Upper lobe of left lung (tissue), 6 donors: ENCODE results near the gene MICA. TPM values are rescaled to one million over a fixed set of nuclear protein-coding genes. Genes with fewer than 3 reads are reported as not detected.
"Not testable (repeated sequence)": the region's sequence is repeated elsewhere in the genome, so short reads cannot be mapped to it uniquely, and the experiment has no call there.

Source experiments
- ATAC-seq, 2 donors: fragments of 200-7000 bp; cut with Tn5 transposase; one replicate each; pipeline ENCODE4 v1.9.1; 2022; ENCODE audit warnings: mild to moderate bottlenecking in 2 of 2, moderate library complexity in 2 of 2; ENCODE audit not compliant: low FRiP score in 2 of 2
- DNase-seq, 2 donors: peaks; one replicate each; pipeline ENCODE4 v3.0.0-alpha.2; 2019 to 2020
- H3K27ac ChIP-seq, 4 donors: fragments of 200-600 bp; sonication (generic); one replicate each; pipeline ENCODE4 v1.5.1; 2016 to 2019
- H3K27me3 ChIP-seq, 4 donors: fragments of 200-600 bp; sonication (generic); one replicate each; pipeline ENCODE4 v1.5.1; 2017 to 2019
- H3K36me3 ChIP-seq, 4 donors: fragments of 200-600 bp; sonication (generic); one replicate each; pipeline ENCODE4 v1.5.1; 2016 to 2019
- H3K4me1 ChIP-seq, 4 donors: fragments of 200-600 bp; sonication (generic); one replicate each; pipeline ENCODE4 v1.5.1; 2018 to 2019
- H3K4me3 ChIP-seq, 4 donors: fragments of 200-600 bp; sonication (generic); one replicate each; pipeline ENCODE4 v1.5.1; 2017 to 2019; ENCODE audit warnings: mild to moderate bottlenecking in 2 of 4, moderate library complexity in 1 of 4
- H3K9me3 ChIP-seq, 4 donors: fragments of 200-600 bp; sonication (generic); one replicate each; pipeline ENCODE4 v1.5.1; 2018 to 2019
- CTCF ChIP-seq, 6 experiments: fragments of 450-650 bp in 4 of 6; fragments of 200-600 bp in 2 of 6; sonication (generic) in 2 of 6; IDR thresholded peaks; one replicate each; pipeline ENCODE4 v1.5.1; 2016 to 2019; ENCODE audit warnings: antibody characterized with exemption in 6 of 6
- EP300 ChIP-seq, 4 donors: sonication (generic); formaldehyde crosslinking; IDR thresholded peaks; one replicate each; pipeline ENCODE4 v1.5.1; 2017; ENCODE audit warnings: antibody characterized with exemption in 4 of 4, control low read depth in 2 of 4
- POLR2A ChIP-seq, 4 donors: fragments of 450-650 bp; IDR thresholded peaks; one replicate each; pipeline ENCODE4 v1.5.1; 2016 to 2017; ENCODE audit warnings: antibody characterized with exemption in 4 of 4, mild to moderate bottlenecking in 2 of 4
- POLR2AphosphoS5 ChIP-seq, 2 donors: sonication (generic); formaldehyde crosslinking; IDR thresholded peaks; one replicate each; pipeline ENCODE4 v1.5.1; 2017; ENCODE audit warnings: antibody characterized with exemption in 2 of 2
- WGBS, 2 donors: methylation state at CpG; one replicate each; pipeline ENCODE4 v1.1.5; 2017 to 2018; 5-methylcytosine and 5-hydroxymethylcytosine counted together
- total RNA-seq, 6 donors: library from RNA; depleted of rRNA in 4 of 6; stranded (reverse); fragments of >200 nt in 4 of 6; gene quantifications; one replicate each; pipeline versions ENCODE4 v1.1.0 to v1.2.1, GENCODE V29; 2016 to 2021
- donor health status: DM: no; HTN: no; CAD: no; lungs with moderate emphysema.
- donor health status: DM: no; HTN: yes; CAD: no; lungs with severe emphysema.

The MICA gene
- total RNA-seq, 6 donors from 2014 or later, result 21.6 to 81.7 (median 31.4) TPM

GRCh38 chr6:31400467-31401289 lies 2.7 kb upstream of the MICA start:
- Histone ChIP-seq H3K4me3 (peak overlapping the region; percentile 75 to 87 (median 81)), H3K36me3 (no peaks in the 10 kb centered on the region), H3K27me3 (no peaks in the 10 kb centered on the region), H3K4me1 (peaks cover 34 to 68% (median 47%) of the 10 kb centered on the region in 4 donors), H3K9me3 (no peaks in the 10 kb centered on the region), H3K27ac (peak overlapping the region; percentile 94 to 100 (median 98))
- WGBS, 2 donors, result 1 to 3% methylated on average over 14 to 30 of the region's 30 CpGs
- TF ChIP-seq POLR2AphosphoS5 (IDR thresholded peaks at IDR 0.05) (peak; percentile 57 to 91), EP300 (IDR thresholded peaks at IDR 0.05) (no peak), POLR2A (IDR thresholded peaks at IDR 0.05) (peak in 3 of 4 donors; percentile 51 to 73 (median 64))
- ATAC-seq (peak; percentile 85 to 86), DNase-seq (peak; percentile 90 to 91)

- Histone ChIP-seq H3K36me3 (no peaks in the 10 kb centered on the region), H3K27me3 (no peaks in the 10 kb centered on the region), H3K4me3 (peak overlapping the region; percentile 75 to 87 (median 81)), H3K27ac (peak overlapping the region; percentile 94 to 100 (median 98)), H3K4me1 (peaks cover 39 to 71% (median 51%) of the 10 kb centered on the region in 4 donors), H3K9me3 (no peaks in the 10 kb centered on the region)
- TF ChIP-seq POLR2AphosphoS5 (IDR thresholded peaks at IDR 0.05) (peak in 1 of 2 donors; percentile 78), CTCF (IDR thresholded peaks at IDR 0.05) (no peak), POLR2A (IDR thresholded peaks at IDR 0.05) (peak in 2 of 4 donors; percentile 11 to 28), EP300 (IDR thresholded peaks at IDR 0.05) (no peak)
- 29% methylated on average over 4 of the region's 4 CpGs for WGBS, 2 donors
- DNase-seq (peak in 1 of 2 donors; percentile 83), ATAC-seq (peak; percentile 25 to 46)
Observed at GRCh38 chr6:31401403-31401802, 2.0 kb upstream of the MICA start.

GRCh38 chr6:31402324-31403282 lies 792 bp upstream of the MICA start:
- H3K9me3 ChIP-seq, result no peaks in the 10 kb centered on the region
- H3K36me3 ChIP-seq, result no peaks in the 10 kb centered on the region
- 7 to 16% methylated on average over 19 to 25 of the region's 27 CpGs for WGBS, 2 donors
- TF ChIP-seq POLR2A (IDR thresholded peaks at IDR 0.05) (no peak), EP300 (IDR thresholded peaks at IDR 0.05) (no peak), POLR2AphosphoS5 (IDR thresholded peaks at IDR 0.05) (no peak), CTCF (IDR thresholded peaks at IDR 0.05) (no peak)
- peaks cover 40 to 69% (median 46%) of the 10 kb centered on the region in 4 donors for H3K4me1 ChIP-seq
- H3K27ac ChIP-seq, result peak overlapping the region; percentile 94 to 100 (median 98)
- H3K27me3 ChIP-seq, result no peaks in the 10 kb centered on the region
- H3K4me3 ChIP-seq, result peak overlapping the region; percentile 39 to 82 (median 65)
- ATAC-seq (no peak), DNase-seq (peak in 1 of 2 donors; percentile 40)

GRCh38 chr6:31404061-31404364 lies 618 bp downstream of the MICA start:
- not testable (repeated sequence) for ATAC-seq, H3K27me3 ChIP-seq, DNase-seq, H3K9me3 ChIP-seq, H3K36me3 ChIP-seq
- WGBS, 2 donors, result 16 to 43% methylated on average over 4 to 8 of the region's 13 CpGs
- peak overlapping the region; percentile 50 to 82 (median 66) for H3K4me3 ChIP-seq
- peaks cover 36 to 67% (median 43%) of the 10 kb centered on the region in 4 donors for H3K4me1 ChIP-seq
- H3K27ac ChIP-seq, result peak overlapping the region; percentile 94 to 100 (median 98)

- no peaks in the 10 kb centered on the region for H3K27me3 ChIP-seq
- 62 to 70% methylated on average over 5 of the region's 5 CpGs for WGBS, 2 donors
- TF ChIP-seq POLR2AphosphoS5 (IDR thresholded peaks at IDR 0.05), result no peak
- TF ChIP-seq CTCF (IDR thresholded peaks at IDR 0.05), result no peak
- TF ChIP-seq EP300 (IDR thresholded peaks at IDR 0.05), result no peak
- DNase-seq (no peak), ATAC-seq (no peak)
- H3K4me1 ChIP-seq, result peaks cover 36 to 68% (median 42%) of the 10 kb centered on the region in 4 donors
- H3K4me3 ChIP-seq, result no peak overlapping the region
- no peak overlapping the region for H3K27ac ChIP-seq
- H3K9me3 ChIP-seq, result no peaks in the 10 kb centered on the region
- H3K36me3 ChIP-seq, result peaks cover 0 to 5% (median under 1%) of the 10 kb centered on the region in 4 donors
Observed at GRCh38 chr6:31405996-31406395, 2.6 kb downstream of the MICA start.
